DOHH2 (cell line): Measurements from ENCODE around the gene RAB20.
"Not testable (repeated sequence)": the region's sequence is repeated elsewhere in the genome, so short reads cannot be mapped to it uniquely, and the experiment has no call there.

Experiments
- H3F3A ChIP-seq: fragments of 200-600 bp; sonication (generic), shearing (Covaris generic); 2 replicates; pipeline ENCODE4 v1.6.0; 2016; ENCODE audit warnings: antibody characterized with exemption, mild to moderate bottlenecking; ENCODE audit not compliant: control insufficient read depth, insufficient read depth
- H3K27ac ChIP-seq: fragments of 200-600 bp; sonication (generic); 2 replicates; pipeline ENCODE4 v1.5.1; 2014; ENCODE audit warnings: low read depth, mild to moderate bottlenecking, low read length, moderate library complexity
- H3K27me3 ChIP-seq: fragments of 200-600 bp; sonication (generic); 2 replicates; pipeline ENCODE4 v1.6.1; 2014; ENCODE audit warnings: mild to moderate bottlenecking, low read length, mixed read lengths; ENCODE audit not compliant: control insufficient read depth
- H3K36me3 ChIP-seq: fragments of 200-600 bp; sonication (generic); 2 replicates; pipeline ENCODE4 v1.6.1; 2014; ENCODE audit warnings: mild to moderate bottlenecking, low read length, moderate library complexity, mixed read lengths; ENCODE audit not compliant: control insufficient read depth
- H3K4me1 ChIP-seq: fragments of 200-600 bp; sonication (generic); 2 replicates; pipeline ENCODE4 v1.6.1; 2014; ENCODE audit warnings: mild to moderate bottlenecking, low read length, mixed read lengths; ENCODE audit not compliant: control insufficient read depth
- H3K4me2 ChIP-seq: fragments of 200-600 bp; sonication (generic); 2 replicates; pipeline ENCODE4 v1.6.0; 2014; ENCODE audit warnings: mild to moderate bottlenecking, low read length, moderate library complexity
- H3K4me3 ChIP-seq: fragments of 200-600 bp; sonication (generic); 2 replicates; pipeline ENCODE4 v1.5.1; 2014; ENCODE audit warnings: mild to moderate bottlenecking, low read length, mixed read lengths
- H3K79me2 ChIP-seq: fragments of 200-600 bp; sonication (generic); 2 replicates; pipeline ENCODE4 v1.6.1; 2014; ENCODE audit warnings: mild to moderate bottlenecking, low read length, mixed read lengths; ENCODE audit not compliant: control insufficient read depth
- H3K9me2 ChIP-seq: fragments of 200-600 bp; sonication (generic); replicated peaks from 2 replicates; pipeline ENCODE4 v1.6.1; 2014; ENCODE audit warnings: mild to moderate bottlenecking, low read length, mixed read lengths; ENCODE audit not compliant: control insufficient read depth
- H3K9me3 ChIP-seq: fragments of 200-600 bp; sonication (generic); 2 replicates; pipeline ENCODE4 v1.6.1; 2014; ENCODE audit warnings: antibody characterized with exemption, low read length, mixed read lengths; ENCODE audit not compliant: control insufficient read depth, insufficient read depth
- H4K20me1 ChIP-seq: fragments of 200-600 bp; sonication (generic); 2 replicates; pipeline ENCODE4 v1.6.0; 2014; ENCODE audit warnings: low read depth, mild to moderate bottlenecking, antibody characterized with exemption, low read length, moderate library complexity; ENCODE audit not compliant: control insufficient read depth, insufficient read depth
- EZH2phosphoT487 ChIP-seq: fragments of 200-600 bp; sonication (generic); IDR thresholded peaks from 2 replicates; pipeline ENCODE4 v1.6.1; 2017; ENCODE audit warnings: borderline replicate concordance, mild to moderate bottlenecking, antibody characterized with exemption, low read length, moderate library complexity, mixed read lengths
- TF ChIP-seq, protein P1 (sequence below): fragments of 200-600 bp; sonication (generic); IDR thresholded peaks from one replicate; pipeline ENCODE4 v1.5.1; 2014; ENCODE audit warnings: antibody characterized with exemption, mild to moderate bottlenecking, low read depth, low read length; ENCODE audit not compliant: poor library complexity, severe bottlenecking

Gene RAB20

DNA sequence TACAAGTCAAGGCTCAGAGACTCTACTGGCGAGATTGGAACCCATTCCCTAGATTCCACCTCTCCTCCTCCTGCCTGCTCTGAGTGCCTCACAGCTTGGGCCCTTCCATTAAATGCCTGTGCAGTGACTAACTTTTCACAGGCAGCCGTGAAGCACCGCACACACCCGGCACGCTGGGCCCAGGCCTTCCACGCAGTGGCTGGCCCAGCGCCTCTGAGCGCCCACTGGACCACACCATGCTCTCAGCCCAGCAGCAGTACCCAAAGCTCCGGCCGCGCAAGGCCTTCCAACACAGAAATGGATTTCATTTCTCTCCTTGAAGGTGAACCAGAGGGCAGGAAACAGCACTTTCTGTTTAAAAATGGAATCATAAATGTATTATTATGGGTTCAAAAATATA lies 26.0 kb downstream of the RAB20 start:
- no peaks in the 10 kb centered on the region for H3F3A ChIP-seq
- H3K27ac ChIP-seq: no peak overlapping the region
- H3K4me2 ChIP-seq: no peak overlapping the region
- TF ChIP-seq EZH2phosphoT487: no peak
- TF ChIP-seq, protein P1, sequence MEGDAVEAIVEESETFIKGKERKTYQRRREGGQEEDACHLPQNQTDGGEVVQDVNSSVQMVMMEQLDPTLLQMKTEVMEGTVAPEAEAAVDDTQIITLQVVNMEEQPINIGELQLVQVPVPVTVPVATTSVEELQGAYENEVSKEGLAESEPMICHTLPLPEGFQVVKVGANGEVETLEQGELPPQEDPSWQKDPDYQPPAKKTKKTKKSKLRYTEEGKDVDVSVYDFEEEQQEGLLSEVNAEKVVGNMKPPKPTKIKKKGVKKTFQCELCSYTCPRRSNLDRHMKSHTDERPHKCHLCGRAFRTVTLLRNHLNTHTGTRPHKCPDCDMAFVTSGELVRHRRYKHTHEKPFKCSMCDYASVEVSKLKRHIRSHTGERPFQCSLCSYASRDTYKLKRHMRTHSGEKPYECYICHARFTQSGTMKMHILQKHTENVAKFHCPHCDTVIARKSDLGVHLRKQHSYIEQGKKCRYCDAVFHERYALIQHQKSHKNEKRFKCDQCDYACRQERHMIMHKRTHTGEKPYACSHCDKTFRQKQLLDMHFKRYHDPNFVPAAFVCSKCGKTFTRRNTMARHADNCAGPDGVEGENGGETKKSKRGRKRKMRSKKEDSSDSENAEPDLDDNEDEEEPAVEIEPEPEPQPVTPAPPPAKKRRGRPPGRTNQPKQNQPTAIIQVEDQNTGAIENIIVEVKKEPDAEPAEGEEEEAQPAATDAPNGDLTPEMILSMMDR: no peak
- H4K20me1 ChIP-seq: no peaks in the 10 kb centered on the region
- H3K27me3 ChIP-seq: no peaks in the 10 kb centered on the region
- H3K4me1 ChIP-seq: peaks cover 5% of the 10 kb centered on the region
- H3K4me3 ChIP-seq: no peak overlapping the region
- no peaks in the 10 kb centered on the region for H3K9me3 ChIP-seq
- H3K9me2 ChIP-seq: no peaks in the 10 kb centered on the region
- no peaks in the 10 kb centered on the region for H3K79me2 ChIP-seq
- no peaks in the 10 kb centered on the region for H3K36me3 ChIP-seq

DNA sequence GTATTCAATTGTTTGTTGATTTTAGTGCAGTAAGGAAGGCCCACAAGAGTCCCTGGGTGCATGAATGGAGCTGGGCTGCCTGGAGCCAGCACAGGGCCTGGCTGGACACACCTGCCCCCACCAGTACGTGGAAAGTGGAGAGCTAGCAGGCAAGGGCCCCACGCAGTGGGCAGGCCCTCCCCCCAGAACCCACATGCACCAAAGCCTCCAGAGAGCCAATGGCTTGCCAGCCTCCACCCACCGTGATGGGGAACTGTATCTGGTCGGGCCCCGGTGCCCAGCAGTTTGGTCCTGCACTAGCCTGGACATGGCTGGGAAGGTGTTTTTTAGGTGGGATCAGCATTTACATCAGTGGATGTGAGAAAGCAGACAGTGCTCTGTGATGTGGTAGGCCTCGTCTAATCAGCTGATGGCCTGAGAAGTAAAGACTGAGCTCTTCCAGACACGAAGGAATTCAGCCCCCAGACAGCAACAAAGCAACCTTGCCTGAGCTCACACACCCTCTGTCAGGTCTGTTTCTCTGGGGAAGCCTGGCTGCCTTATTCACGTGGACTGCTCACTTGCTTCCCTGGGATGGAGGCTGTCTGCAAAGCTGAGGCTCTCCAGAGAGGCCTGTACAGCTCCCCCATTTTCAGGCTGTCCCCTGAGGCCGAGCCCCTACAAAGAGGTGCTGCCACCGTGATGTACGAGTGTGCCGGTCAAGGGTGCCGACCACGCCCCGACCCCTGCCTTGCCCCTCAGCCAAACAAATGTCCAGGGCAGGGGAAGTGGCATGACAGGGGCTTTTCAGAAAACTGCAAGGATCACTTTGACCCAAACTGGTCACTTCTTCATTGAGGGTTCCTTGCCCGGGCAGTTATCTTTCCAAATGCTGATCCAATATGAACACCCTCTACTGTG lies 27.5 kb downstream of the RAB20 start:
- Histone ChIP-seq H3F3A (no peaks in the 10 kb centered on the region), H3K36me3 (no peaks in the 10 kb centered on the region), H4K20me1 (no peaks in the 10 kb centered on the region), H3K4me1 (peaks cover 5% of the 10 kb centered on the region), H3K4me3 (no peak overlapping the region), H3K27me3 (no peaks in the 10 kb centered on the region), H3K9me2 (no peaks in the 10 kb centered on the region), H3K27ac (no peak overlapping the region), H3K4me2 (no peak overlapping the region), H3K79me2 (no peaks in the 10 kb centered on the region), H3K9me3 (no peaks in the 10 kb centered on the region)
- TF ChIP-seq EZH2phosphoT487: no peak
- TF ChIP-seq, protein P1: no peak

DNA sequence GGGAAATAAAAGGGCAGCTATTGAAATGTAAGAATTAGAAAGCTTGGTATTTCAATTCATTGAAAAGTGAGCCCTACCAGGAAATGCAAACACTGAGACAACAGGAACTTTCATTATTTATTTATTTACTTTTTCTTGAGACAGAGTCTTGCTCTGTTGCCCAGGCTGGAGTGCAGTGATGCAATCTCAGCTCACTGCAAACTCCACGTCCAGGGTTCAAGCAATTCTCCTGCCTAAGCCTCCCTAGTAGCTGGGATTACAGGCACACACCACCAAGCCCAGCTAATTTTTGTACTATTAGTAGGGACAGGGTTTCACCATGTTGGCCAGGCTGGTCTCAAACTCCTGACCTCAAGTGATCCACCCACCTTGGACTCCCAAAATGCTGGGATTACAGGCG lies 29.3 kb downstream of the RAB20 start:
- not testable (repeated sequence) for H3K4me2 ChIP-seq, H3K79me2 ChIP-seq, H3K27me3 ChIP-seq, H3K9me3 ChIP-seq, H4K20me1 ChIP-seq, H3K9me2 ChIP-seq, H3K36me3 ChIP-seq, H3F3A ChIP-seq, H3K4me3 ChIP-seq, H3K27ac ChIP-seq, H3K4me1 ChIP-seq

DNA sequence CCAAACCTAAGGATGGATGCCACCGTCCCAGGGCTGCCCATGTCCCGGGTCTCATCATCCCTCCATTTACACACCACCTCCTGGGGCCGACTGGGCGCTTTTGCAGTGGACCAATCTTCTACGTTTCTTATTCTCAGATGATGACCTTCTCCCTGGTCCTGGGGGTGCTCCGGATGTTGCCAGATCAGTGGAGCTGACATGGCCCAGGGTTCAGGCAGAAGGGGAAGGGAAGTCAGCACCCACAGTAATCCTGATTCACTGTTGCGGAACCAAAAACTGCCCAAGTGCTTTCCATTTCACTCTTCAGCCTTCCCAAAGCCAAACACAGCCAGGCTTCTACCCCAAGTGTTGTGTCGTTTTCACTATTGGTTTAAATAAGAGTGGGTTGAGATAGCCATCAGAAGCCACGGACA lies 29.8 kb downstream of the RAB20 start:
- Histone ChIP-seq H3F3A (no peaks in the 10 kb centered on the region), H3K9me3 (no peaks in the 10 kb centered on the region), H3K27ac (no peak overlapping the region), H3K4me1 (peaks cover 5% of the 10 kb centered on the region), H4K20me1 (no peaks in the 10 kb centered on the region), H3K79me2 (no peaks in the 10 kb centered on the region), H3K4me3 (no peak overlapping the region), H3K36me3 (no peaks in the 10 kb centered on the region), H3K4me2 (no peak overlapping the region), H3K9me2 (no peaks in the 10 kb centered on the region), H3K27me3 (no peaks in the 10 kb centered on the region)
- TF ChIP-seq, protein P1: no peak
- TF ChIP-seq EZH2phosphoT487: no peak
